Calu3 (cell line): ENCODE measurements around the gene KRTAP5-11. TPM values are rescaled to one million over a fixed set of nuclear protein-coding genes. Genes with fewer than 3 reads are reported as not detected.
"Not testable (repeated sequence)": the region's sequence is repeated elsewhere in the genome, so short reads cannot be mapped to it uniquely, and the experiment has no call there.

Experiments
- BruUV-seq: library from RNA; stranded (reverse); fragments of 400-500 nt; replicated peaks from 2 replicates; lab custom pipeline; 2021; lab: Mats Ljungman, UMichigan
- CTCF ChIA-PET: fragments of 300-600 bp; sonication (Branson Sonifier 250); formaldehyde crosslinking; loops from one replicate; lab custom pipeline; 2022; ENCODE audit warnings: antibody characterized with exemption; lab: Charles Lee
- DNase-seq: peaks from one replicate; pipeline ENCODE4 v3.0.0; 2022
- H3K27ac Mint-ChIP-seq: one replicate; pipeline ENCODE4 v1.8.0; 2022; ENCODE audit warnings: mixed read lengths; ENCODE audit not compliant: unreplicated experiment
- H3K27me3 Mint-ChIP-seq: one replicate; pipeline ENCODE4 v1.8.0; 2022; ENCODE audit warnings: mixed read lengths; ENCODE audit not compliant: unreplicated experiment
- H3K36me3 Mint-ChIP-seq: one replicate; pipeline ENCODE4 v1.8.0; 2022; ENCODE audit warnings: mild to moderate bottlenecking, moderate library complexity, mixed read lengths; ENCODE audit not compliant: insufficient read depth, unreplicated experiment
- H3K4me1 Mint-ChIP-seq: one replicate; pipeline ENCODE4 v1.8.0; 2022; ENCODE audit warnings: mild to moderate bottlenecking, low read depth, mixed read lengths; ENCODE audit not compliant: unreplicated experiment
- H3K4me3 Mint-ChIP-seq: one replicate; pipeline ENCODE4 v1.8.0; 2022; ENCODE audit warnings: mild to moderate bottlenecking, low read depth, moderate library complexity, mixed read lengths; ENCODE audit not compliant: unreplicated experiment
- H3K9me3 Mint-ChIP-seq: one replicate; pipeline ENCODE4 v1.8.0; 2022; ENCODE audit warnings: low read depth, mixed read lengths; ENCODE audit not compliant: unreplicated experiment
- CTCF ChIP-seq: fragments of 200-600 bp; IDR thresholded peaks from one replicate; pipeline ENCODE4 v1.8.0; 2022; ENCODE audit warnings: antibody characterized with exemption; ENCODE audit not compliant: unreplicated experiment
- intact Hi-C: fragments of 100-400 bp; cut with micrococcal nuclease; formaldehyde crosslinking; loops from one replicate; pipeline ENCODE4 v1.10.0; 2022; ENCODE audit not compliant: unreplicated experiment
- total RNA-seq: library from RNA; stranded (reverse); gene quantifications from 2 replicates; pipeline ENCODE4 v1.2.3, GENCODE V29; 2022

KRTAP5-11 gene
- total RNA-seq, 1 experiment from 2014 or later: not detected

DNA sequence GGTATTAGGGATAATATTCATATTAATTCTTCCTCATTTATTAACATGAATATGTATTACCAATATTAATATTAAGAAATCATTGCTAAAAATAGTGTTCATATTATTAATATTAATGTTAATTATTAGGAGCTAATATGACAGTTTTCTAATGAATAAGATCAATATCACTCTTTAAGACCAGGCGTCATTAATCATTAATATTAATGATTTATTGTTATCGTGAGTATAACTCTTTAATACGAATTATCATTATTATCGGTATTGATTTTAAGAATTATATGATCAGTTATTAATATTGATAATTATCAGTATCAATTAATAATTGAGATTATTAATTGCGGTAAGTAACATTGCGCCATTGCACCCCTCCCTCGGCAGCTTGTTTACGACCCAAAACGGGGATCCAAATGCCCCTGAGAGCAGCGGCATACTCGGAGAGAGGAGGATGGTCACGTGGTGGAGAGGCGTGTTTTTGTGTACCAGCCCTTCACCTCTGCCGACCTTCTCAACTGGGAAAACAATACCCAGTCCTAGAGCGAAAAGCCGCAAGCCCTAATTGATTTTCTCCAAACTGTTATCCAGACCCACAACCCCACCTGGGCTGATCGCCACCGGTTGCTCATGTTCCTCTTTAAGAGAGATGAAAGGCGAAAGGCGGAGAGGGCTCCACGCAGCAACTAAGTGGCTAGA is 28.7 kb upstream of the KRTAP5-11 start:
- H3K9me3 Mint-ChIP-seq, H3K27ac Mint-ChIP-seq, DNase-seq, BruUV-seq, CTCF ChIA-PET, intact Hi-C loops, H3K4me3 Mint-ChIP-seq: not testable (repeated sequence)
- Mint-ChIP-seq H3K27me3 (peaks cover 33% of the 10 kb centered on the region), H3K4me1 (peaks cover 22% of the 10 kb centered on the region), H3K36me3 (peaks cover 17% of the 10 kb centered on the region)

DNA sequence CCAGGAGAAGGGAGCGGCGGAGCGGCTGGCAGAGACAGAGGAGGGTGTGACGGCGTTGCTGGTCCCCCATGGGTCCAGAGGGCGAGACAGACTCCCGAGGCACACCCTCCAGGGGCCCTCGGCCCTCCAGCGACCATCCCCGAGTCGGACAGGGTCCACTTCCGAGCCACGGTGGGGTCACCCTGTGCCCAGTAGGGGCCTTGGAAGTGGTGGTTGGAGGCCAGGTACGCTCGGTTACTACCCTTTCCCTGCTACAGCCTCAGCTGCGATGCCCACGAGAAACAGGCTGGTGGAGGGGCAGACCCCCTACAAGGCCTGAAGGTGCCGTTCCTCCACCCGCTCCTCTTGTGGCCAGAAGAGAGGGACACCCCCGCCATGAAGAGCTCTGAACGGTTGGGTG is 25.6 kb upstream of the KRTAP5-11 start:
- H3K27ac Mint-ChIP-seq, DNase-seq, H3K4me3 Mint-ChIP-seq, intact Hi-C loops, H3K4me1 Mint-ChIP-seq, CTCF ChIA-PET, H3K36me3 Mint-ChIP-seq, H3K9me3 Mint-ChIP-seq, BruUV-seq: not testable (repeated sequence)
- peaks cover 38% of the 10 kb centered on the region for H3K27me3 Mint-ChIP-seq

GRCh38 chr11:71607520-71608216 is 25.0 kb upstream of the KRTAP5-11 start:
- CTCF ChIA-PET: not testable (repeated sequence)

GRCh38 chr11:71606853-71607519 is 24.3 kb upstream of the KRTAP5-11 start:
- BruUV-seq, H3K36me3 Mint-ChIP-seq, H3K27ac Mint-ChIP-seq, H3K9me3 Mint-ChIP-seq, CTCF ChIA-PET, DNase-seq, intact Hi-C loops, H3K4me1 Mint-ChIP-seq: not testable (repeated sequence)
- Mint-ChIP-seq H3K4me3 (peak overlapping the region; percentile 43), H3K27me3 (peaks cover 48% of the 10 kb centered on the region)

More at GRCh38 chr11:71607520-71608216, 25.0 kb upstream of the KRTAP5-11 start:
- Mint-ChIP-seq H3K27me3 (peaks cover 42% of the 10 kb centered on the region), H3K4me3 (peak overlapping the region; percentile 43)
- H3K27ac Mint-ChIP-seq, intact Hi-C loops, DNase-seq, H3K9me3 Mint-ChIP-seq, BruUV-seq, H3K36me3 Mint-ChIP-seq, H3K4me1 Mint-ChIP-seq: not testable (repeated sequence)

DNA sequence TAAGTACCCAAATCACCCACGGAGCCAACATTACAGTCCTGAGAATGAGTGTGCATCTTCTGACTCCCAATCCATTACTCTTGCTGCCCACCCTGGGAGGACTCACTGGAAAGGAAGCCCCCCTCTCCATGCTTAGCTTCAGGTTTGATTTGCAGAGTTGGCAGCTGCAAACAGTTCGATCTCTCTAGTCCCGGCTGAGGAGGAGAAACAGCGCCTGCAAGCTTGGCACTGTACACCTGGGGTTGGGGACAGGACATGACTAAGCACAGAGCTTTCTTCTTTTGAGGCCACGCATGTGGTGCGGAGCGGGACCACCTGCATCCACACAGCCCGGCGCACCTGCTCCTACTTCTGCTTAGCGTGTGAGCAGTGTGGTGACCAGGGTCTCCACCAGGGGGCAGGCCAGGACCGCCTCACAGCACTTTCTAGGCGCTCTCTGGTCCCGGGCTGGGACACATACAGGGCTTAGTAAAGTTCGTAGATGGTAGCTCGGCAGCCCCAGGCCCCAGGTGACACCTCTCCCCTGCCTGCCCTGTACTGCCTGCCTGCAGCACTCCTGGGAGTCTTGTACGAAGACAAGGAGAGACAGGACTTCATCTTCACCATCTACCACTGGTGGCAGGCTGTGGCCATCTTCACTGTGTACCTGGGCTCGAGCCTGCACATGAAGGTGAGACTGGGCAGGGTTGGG is 22.3 kb upstream of the KRTAP5-11 start:
- H3K4me3 Mint-ChIP-seq, H3K36me3 Mint-ChIP-seq, H3K9me3 Mint-ChIP-seq, H3K27ac Mint-ChIP-seq, intact Hi-C loops, BruUV-seq, H3K4me1 Mint-ChIP-seq: not testable (repeated sequence)
- peak; percentile 63 for TF ChIP-seq CTCF
- CTCF ChIA-PET: interaction anchor here (1.1 kb wide), 1 partner anchor 25 kb away, joined by 3 read pairs; no protein-coding TSS in a partner anchor
- H3K27me3 Mint-ChIP-seq: peaks cover 57% of the 10 kb centered on the region
- DNase-seq: peak; percentile 51

DNA sequence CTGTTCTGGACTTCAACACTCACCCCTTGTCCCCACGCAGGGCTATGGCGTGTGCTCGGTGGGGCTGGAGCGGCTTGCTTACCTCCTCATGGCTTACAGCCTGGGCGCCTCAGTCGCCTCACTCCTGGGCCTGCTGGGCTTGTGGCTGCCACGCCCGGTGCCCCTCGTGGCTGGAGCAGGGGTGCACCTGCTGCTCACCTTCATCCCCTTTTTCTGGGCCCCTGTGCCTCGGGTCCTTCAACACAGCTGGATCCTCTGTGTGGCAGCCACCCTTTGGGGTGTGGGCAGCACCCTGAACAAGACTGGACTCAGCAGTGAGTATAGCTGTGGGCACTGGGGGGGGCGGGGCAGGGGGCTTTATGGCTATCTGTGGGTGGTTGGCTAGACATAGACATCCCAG is 20.5 kb upstream of the KRTAP5-11 start:
- H3K4me1 Mint-ChIP-seq, H3K9me3 Mint-ChIP-seq, H3K27ac Mint-ChIP-seq, intact Hi-C loops, BruUV-seq, CTCF ChIA-PET, H3K36me3 Mint-ChIP-seq, H3K4me3 Mint-ChIP-seq, DNase-seq: not testable (repeated sequence)
- peaks cover 55% of the 10 kb centered on the region for H3K27me3 Mint-ChIP-seq

GRCh38 chr11:71589546-71589920 is 6.9 kb upstream of the KRTAP5-11 start:
- H3K9me3 Mint-ChIP-seq, intact Hi-C loops, H3K36me3 Mint-ChIP-seq, H3K27ac Mint-ChIP-seq, BruUV-seq, H3K4me3 Mint-ChIP-seq: not testable (repeated sequence)
- Mint-ChIP-seq H3K27me3 (peaks cover 17% of the 10 kb centered on the region), H3K4me1 (peaks cover 20% of the 10 kb centered on the region)
- DNase-seq: peak; percentile 26
- CTCF ChIA-PET: interaction anchor here (0.8 to 1.2 kb wide), 2 partner anchors 10 to 197 kb away, joined by 3 read pairs; no protein-coding TSS in a partner anchor
